BE2C (cell line): ENCODE measurements around the gene ALDH8A1.

Experiments
- DNase-seq: peaks from one replicate; pipeline ENCODE4 v3.0.0-alpha.2; 2020
- H3K27me3 ChIP-seq: fragments of 250-450 bp; sonication (Bioruptor Pico); 2 replicates; pipeline ENCODE4 v1.5.1; 2020; ENCODE audit warnings: mild to moderate bottlenecking
- H3K36me3 ChIP-seq: fragments of 250-450 bp; sonication (Bioruptor Pico); 2 replicates; pipeline ENCODE4 v1.5.1; 2020; ENCODE audit warnings: mild to moderate bottlenecking
- H3K4me1 ChIP-seq: fragments of 250-450 bp; sonication (Bioruptor Pico); 2 replicates; pipeline ENCODE4 v1.5.1; 2020
- H3K4me3 ChIP-seq: 2 replicates; pipeline ENCODE4 v1.5.1; 2011; ENCODE audit warnings: low read depth, low read length
- H3K9me3 ChIP-seq: fragments of 250-450 bp; sonication (Bioruptor Pico); 2 replicates; pipeline ENCODE4 v1.5.1; 2020
- TF ChIP-seq, protein P1 (sequence below): IDR thresholded peaks from 2 replicates; pipeline ENCODE4 v1.5.1; 2012; ENCODE audit warnings: mild to moderate bottlenecking, low read depth, low read length

ALDH8A1 gene

DNA sequence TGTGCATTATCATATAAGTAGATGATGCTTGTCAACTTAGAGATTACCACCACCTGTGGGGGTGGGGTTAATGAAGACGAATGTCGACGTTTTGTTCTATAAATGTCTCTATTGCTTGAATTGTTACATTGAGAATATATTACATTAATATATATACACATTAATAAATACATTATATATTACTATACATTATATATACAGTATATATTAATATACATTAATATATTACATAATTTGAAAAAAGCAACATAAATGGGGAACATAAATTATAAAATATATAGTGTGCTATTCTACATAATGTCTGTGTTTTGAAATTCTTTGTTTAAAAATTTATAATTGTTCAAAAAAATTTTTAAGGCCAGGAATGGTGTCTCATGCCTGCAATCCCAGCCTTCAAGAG, 81.1 kb downstream of the ALDH8A1 start:
- Histone ChIP-seq H3K27me3 (no peaks in the 10 kb centered on the region), H3K36me3 (no peaks in the 10 kb centered on the region), H3K4me3 (no peak overlapping the region), H3K4me1 (no peaks in the 10 kb centered on the region), H3K9me3 (no peaks in the 10 kb centered on the region)
- no peak for DNase-seq
- TF ChIP-seq, protein P1, sequence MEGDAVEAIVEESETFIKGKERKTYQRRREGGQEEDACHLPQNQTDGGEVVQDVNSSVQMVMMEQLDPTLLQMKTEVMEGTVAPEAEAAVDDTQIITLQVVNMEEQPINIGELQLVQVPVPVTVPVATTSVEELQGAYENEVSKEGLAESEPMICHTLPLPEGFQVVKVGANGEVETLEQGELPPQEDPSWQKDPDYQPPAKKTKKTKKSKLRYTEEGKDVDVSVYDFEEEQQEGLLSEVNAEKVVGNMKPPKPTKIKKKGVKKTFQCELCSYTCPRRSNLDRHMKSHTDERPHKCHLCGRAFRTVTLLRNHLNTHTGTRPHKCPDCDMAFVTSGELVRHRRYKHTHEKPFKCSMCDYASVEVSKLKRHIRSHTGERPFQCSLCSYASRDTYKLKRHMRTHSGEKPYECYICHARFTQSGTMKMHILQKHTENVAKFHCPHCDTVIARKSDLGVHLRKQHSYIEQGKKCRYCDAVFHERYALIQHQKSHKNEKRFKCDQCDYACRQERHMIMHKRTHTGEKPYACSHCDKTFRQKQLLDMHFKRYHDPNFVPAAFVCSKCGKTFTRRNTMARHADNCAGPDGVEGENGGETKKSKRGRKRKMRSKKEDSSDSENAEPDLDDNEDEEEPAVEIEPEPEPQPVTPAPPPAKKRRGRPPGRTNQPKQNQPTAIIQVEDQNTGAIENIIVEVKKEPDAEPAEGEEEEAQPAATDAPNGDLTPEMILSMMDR = no peak
